Iris pigment epithelial cell (primary cell): ENCODE measurements around the gene IGSF21.

ENCODE experiments used
- DNase-seq: peaks from one replicate; pipeline ENCODE4 v3.0.0-alpha.2; 2011; ENCODE audit warnings: low read depth

The IGSF21 gene

DNA sequence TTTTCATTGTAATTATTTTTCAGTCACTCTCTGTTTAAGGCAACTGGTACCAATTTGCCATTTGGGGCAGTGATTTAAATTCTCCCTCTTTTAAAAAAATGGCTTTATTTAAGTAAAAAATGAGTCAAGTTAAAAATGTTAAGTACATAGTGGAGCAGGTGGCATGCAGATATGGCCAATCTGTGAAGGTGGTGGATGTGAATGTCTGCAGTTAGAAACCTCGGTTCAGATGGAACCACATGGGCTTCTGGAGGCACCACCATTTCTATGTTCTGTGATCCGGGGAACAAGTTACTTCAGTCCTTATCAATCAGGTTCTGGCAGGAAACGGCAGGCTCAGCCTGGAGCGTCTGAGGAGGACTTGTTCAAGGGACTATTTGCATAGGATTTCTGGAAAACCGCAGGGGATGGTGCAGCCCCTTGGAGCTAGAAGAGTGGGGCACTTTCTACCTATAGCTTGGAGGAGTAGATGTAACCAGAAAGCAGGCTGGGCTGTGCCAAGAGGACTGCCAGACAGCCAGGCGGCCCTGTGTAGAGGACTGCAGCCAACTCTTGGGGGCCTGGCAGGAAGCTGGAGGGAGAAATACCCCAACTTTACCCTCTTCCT lies 12.3 kb downstream of the IGSF21 start:
- no peak for DNase-seq

DNA sequence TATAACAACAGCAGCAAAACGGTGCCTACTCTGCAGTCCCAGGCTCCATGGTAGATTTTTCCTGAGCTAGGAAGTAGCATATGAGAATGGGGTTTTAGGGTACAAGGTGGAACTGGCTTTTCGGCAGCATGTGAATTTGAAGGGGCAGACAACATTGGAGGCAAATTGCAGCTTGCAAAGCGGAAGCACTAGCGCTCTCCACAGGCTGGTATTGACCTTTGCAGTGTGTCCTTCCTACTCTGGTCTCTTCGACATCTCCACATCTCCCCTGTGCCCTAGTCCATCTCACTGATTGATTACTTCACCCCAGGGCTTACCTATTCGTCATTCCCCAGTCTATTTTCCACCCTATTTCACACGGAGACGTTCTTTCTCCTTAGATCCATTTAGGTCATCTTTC lies 13.0 kb downstream of the IGSF21 start:
- no peak for DNase-seq

DNA sequence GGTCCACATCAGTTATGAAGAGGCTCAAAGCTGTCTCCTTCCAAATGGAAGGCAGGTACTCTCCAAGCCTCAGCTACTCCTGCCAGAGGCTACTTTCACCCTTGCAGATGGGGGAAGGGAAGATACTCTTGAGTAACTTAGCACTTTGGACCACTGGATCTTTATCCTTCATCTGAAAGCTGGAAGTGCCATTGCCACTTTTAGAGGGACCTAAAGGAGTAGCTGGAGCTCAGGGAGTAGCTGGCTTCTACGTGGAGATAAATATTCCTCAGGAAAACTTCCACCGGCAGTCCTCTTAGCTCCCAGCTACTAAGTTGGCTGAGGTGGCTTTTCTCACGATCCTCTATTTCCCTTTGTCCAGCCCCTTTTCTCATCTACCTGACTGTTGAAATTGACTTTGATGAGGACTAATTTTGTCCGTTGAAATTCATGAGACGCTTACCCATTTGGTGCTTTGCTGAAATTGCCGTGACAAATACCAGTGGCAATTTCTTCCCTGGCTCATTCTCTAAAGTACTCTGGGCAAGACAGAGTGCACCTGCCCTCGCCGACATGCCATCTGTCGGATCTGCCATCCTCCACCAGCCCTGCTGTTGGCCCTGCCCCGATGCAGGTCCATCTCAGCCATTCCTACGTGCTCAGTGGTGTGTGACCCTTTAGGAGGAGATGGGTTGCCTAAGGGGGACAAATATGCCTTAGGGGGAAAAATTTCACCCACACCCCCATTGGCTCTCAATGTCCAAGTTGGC lies 13.6 kb downstream of the IGSF21 start:
- no peak for DNase-seq

GRCh38 chr1:18123467-18123992 lies 15.9 kb downstream of the IGSF21 start:
- DNase-seq = no peak

GRCh38 chr1:18124977-18125376 lies 17.4 kb downstream of the IGSF21 start:
- no peak for DNase-seq

GRCh38 chr1:18126616-18127015 lies 19.0 kb downstream of the IGSF21 start:
- no peak for DNase-seq

DNA sequence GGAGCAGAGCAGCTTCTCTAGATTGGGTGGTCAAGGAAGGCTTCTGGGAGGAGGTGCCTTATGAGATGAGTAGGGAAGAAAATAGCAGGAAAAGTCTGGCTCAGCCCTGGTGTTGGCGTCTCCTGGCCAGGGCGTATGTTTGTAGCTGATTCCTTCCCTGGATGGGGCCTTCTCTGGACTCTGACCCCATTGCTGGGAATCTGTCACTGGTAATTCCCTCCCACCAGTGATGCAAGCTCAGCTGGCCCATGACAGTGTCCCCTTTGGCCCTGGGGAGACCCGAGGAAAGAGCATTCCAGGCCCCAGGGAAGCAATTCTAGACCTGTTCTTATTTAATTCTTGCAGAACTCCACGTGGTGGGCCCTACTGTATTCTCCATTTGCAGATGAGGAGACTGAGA lies 20.7 kb downstream of the IGSF21 start:
- DNase-seq = no peak

DNA sequence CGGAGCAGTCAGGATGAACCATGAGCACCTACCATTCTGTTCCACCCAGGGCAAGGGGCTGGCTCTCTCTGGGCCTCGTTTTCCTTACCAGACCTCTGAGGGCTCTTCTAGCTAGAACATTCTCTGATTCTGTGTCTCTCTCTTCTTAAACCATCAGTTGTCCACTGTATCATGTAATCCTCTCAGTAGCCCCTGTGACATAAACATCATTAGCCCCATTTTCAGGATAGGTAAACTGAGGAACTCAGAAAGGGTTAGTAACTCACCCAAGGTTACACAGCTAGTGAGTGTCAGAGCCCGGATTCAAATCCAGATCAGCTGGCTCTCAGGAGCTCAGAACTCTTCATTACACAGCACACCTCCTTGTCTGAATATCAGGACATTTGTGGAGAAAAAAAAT lies 22.8 kb downstream of the IGSF21 start:
- no peak for DNase-seq

GRCh38 chr1:18132022-18132710 lies 24.6 kb downstream of the IGSF21 start:
- DNase-seq = no peak

- DNase-seq = no peak
Measured at GRCh38 chr1:18132711-18133541, 25.3 kb downstream of the IGSF21 start.

DNA sequence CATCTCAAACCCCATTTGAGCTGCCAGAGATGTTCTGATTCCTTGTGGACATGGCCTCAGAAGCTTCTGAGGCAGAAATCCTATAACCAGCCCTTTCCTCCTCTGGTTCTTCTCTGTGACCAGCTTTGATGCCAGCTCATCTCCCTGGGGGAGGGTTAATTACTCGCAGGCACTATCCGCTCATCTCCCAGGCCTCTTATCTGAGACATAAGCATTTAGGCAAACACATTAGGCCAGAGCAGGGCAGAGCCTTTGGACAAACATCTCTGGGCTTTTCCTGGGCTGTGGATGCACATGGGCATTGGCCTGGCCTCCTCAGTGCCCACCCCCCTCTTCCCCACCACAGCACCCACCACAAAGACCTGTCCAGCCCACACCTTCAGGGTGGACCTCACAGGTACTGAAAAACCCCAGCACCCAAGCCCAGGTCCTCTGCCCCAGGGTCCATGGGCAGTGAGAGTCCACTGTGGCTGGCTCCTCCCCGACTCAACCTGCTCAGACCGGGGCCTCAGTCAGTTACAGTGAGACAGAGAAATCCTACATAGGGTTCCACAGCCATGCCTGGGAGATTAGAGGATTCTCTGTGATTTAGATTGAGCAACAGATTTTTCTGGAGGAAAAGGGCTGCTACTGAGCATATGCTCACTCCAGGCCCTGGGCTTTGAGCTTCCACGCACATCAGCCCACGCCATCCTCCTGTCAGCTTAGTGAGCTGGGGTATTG lies 26.9 kb downstream of the IGSF21 start:
- no peak for DNase-seq

- DNase-seq = no peak
Measured at GRCh38 chr1:18137759-18138345, 30.3 kb downstream of the IGSF21 start.

DNA sequence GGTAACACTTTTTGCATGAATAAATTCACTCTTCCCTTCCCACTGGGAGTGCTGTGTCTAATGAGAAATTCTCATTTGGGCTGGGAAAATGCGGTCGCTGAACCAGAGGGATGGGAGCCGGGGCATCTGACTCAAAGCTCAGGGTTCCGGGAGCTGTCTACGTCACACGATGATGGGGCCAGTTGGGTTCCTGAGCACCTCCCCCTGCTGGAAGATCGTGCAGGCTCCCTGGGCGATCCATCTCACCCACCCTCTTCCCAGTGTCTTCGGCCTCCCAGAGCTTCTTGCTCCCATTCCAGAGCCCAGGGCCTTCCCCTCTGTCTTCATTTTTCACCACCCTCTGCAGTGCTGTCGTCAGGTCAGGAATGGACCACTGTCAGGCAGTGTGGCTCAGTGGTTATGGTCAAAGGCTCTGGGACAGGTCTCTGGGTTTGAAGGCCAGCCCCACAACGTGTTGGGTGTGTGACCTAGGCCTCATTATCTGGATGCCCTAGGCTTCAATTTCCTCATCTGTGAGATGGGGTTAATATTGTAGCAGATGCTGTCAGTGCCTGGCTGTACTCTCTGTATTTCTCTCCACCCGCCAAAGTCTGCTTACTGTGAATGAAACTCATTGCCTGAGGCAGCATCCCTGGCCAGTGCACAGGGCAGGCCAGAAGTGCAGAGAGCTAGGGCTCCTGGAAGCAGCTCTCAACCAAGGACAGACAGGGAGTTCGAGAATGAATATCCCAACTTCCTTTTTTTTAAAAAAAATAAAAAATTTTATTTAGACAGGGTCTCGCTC lies 31.8 kb downstream of the IGSF21 start:
- no peak for DNase-seq

DNA sequence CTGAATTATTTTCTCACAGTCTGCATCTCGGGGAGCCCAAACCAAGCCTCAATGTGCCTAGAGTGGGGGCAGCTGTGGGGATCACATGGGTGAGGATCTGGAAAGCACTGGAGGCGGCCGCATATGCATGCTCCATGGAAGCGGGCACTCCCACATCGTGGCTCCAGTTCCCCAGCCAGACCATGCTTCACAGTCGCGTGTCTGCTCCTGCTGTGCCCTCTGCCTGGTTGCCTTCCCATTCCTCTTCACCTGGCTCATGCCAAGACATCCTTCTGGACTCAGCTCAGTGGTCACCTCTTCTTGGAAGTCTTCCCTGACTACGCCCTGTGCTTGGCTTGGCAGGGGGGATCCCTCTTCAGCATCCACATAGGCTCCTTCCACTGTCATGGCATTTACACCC lies 32.8 kb downstream of the IGSF21 start:
- no peak for DNase-seq

DNA sequence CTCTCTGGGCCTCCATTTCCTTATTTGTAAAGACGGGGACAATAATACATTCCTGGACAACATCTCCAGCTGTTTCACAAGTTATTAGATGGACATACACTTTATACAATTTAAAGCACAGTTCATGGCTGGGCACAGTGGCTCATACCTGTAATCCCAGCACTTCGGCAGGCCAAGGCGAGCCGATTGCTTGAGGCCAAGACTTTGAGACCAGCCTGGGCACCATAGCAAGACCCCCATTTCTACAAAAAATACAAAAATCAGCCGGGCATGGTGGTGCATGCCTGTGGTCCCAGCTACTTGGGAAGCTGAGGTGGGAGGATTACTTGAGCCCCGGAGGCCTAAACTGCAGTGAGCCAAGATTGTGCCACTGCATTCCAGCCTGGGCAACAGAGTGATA lies 34.1 kb downstream of the IGSF21 start:
- DNase-seq = no peak

DNA sequence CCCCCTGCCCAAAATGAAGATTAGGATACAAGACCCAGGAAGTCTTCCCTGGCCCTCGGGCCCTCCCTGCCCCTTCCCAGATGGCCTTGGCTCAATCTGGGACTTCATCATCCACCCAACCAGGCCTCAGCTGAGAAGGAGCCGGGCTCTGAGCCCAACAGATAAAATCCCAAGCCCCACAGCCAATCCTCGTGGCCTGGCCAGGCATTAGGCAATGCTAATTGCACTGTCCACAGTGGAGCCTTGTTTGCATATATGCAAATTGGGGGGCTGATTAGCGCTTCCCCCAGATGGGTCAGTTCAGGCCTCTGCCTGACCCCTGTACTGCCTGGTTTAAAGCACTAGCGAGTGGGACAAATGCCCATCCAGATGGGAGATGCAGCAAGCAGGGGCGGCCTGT lies 34.9 kb downstream of the IGSF21 start:
- DNase-seq = no peak

GRCh38 chr1:18142969-18143368 lies 35.4 kb downstream of the IGSF21 start:
- DNase-seq = no peak

GRCh38 chr1:18144062-18144461 lies 36.5 kb downstream of the IGSF21 start:
- DNase-seq = no peak

DNA sequence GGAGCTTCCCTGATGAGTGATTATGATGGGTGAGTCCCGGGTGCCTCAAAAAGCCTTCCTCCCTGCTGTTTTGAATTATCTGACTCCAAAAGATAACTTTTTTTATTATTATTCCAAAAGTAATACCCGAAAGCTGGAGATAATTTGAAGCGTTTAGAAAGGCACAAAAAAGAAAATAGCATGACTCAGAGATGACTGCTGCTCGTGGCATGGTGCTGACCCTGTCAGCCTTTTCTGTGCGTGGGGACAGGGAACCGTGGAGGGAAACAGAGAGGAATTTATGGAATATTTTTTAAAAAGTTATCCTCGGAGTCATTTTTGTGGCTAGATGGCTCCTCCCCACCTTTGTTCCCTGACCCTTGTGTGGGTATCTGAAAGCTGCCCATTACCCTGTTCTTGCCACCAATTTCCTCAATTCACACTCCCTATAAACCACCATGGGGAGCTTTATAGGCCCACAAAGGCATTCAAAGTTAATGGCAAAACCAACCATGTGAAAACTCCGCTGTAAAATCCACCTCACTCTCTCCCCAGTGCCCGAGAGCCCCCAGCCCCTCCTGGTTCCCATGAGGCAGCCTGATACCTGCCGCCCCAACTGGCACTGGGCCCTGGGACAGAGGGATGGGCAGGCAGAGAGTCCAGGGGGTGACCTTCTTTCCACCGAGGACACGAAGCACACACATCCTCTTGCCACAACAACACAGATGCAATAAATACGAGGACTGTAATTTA lies 37.5 kb downstream of the IGSF21 start:
- DNase-seq = no peak
